NCI-H1048 (cell line): ENCODE measurements around the gene AMOT.
"Not testable (repeated sequence)": the region's sequence is repeated elsewhere in the genome, so short reads cannot be mapped to it uniquely, and the experiment has no call there.

Experiments used
- DNase-seq: peaks from one replicate; lab custom pipeline; 2025; lab: John Stamatoyannopoulos, UW

AMOT gene, protein sequence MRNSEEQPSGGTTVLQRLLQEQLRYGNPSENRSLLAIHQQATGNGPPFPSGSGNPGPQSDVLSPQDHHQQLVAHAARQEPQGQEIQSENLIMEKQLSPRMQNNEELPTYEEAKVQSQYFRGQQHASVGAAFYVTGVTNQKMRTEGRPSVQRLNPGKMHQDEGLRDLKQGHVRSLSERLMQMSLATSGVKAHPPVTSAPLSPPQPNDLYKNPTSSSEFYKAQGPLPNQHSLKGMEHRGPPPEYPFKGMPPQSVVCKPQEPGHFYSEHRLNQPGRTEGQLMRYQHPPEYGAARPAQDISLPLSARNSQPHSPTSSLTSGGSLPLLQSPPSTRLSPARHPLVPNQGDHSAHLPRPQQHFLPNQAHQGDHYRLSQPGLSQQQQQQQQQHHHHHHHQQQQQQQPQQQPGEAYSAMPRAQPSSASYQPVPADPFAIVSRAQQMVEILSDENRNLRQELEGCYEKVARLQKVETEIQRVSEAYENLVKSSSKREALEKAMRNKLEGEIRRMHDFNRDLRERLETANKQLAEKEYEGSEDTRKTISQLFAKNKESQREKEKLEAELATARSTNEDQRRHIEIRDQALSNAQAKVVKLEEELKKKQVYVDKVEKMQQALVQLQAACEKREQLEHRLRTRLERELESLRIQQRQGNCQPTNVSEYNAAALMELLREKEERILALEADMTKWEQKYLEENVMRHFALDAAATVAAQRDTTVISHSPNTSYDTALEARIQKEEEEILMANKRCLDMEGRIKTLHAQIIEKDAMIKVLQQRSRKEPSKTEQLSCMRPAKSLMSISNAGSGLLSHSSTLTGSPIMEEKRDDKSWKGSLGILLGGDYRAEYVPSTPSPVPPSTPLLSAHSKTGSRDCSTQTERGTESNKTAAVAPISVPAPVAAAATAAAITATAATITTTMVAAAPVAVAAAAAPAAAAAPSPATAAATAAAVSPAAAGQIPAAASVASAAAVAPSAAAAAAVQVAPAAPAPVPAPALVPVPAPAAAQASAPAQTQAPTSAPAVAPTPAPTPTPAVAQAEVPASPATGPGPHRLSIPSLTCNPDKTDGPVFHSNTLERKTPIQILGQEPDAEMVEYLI

DNA sequence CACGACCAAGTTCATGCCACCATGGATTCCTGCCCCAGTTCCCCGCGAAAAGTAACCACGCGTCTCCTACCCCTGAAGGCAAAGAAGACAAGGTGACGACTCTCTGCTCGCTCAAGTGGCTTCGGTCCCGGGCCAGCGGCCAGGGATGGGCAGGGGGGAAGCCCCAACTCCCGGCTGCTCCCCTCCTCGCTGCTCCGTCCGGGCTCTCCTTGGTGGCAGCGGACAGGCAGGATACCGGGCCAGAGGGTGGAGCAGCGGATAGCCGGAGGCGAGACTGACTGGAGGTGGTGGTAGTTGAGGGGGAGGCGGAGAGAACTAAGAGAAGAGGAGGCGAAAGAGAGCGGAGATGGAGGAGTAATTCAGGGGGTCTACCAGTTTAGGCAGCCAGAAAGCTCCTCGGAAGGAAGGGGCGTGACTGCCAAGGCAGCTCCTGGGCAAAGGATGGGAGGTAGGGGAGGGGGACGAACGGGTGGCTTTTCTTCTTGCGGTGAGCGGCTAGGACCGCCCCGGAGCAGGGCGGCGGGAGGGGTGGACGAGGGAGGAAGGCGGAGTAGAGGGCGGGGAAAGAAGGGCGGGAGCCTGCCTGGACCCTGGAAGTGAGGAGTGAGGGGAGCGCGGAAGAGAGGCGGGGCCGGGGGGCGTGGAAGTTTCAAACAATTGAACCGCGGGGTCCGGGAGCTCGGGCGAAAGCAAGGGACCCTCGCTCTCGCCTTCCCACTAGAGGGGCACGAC is at the start of gene AMOT:
Gene AMOT (minus strand): TSS at position 450 of the 732 bp plus-strand sequence. CDS start 17,705 bp downstream, outside the sequence.
- DNase-seq, result peak; percentile 6

DNA sequence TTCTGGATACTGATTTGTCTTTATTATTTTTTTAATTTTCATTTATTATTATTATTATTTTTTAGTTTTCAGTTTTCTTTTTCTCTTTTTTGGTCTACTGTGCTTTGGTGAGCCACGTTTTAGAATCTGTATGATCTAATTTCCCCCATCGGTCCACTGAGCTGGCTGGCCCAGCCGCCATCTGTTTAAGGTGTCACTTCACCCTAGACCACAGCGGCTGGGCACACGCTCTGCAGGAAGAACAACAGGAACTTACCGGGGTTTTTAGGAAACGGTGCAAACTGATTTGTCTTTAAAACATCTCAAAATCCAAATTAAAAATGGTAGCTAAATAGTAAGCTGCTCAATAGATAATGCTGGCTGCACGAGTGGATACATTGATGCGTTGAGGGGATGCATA is 48.8 kb upstream of the AMOT start:
- DNase-seq, result no peak

DNA sequence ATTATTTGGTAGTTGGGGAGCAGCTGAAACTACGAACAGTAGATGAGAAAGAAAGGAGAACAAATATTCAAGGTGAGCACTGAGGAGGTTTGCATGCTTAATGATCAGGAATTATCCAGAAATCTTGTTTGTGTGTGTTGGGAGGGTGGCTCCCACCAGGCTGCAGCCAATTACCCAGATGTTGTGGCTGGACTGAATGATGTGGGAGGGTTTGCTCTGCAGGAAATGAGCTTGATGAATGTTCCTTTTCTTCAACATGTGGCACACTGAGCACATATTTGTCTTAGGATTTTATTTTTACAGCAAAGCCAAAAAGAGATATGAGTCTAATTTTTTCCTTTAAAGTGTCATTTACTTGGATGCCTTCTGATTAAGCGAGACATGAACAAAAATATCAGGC is 48.3 kb upstream of the AMOT start:
- no peak for DNase-seq

DNA sequence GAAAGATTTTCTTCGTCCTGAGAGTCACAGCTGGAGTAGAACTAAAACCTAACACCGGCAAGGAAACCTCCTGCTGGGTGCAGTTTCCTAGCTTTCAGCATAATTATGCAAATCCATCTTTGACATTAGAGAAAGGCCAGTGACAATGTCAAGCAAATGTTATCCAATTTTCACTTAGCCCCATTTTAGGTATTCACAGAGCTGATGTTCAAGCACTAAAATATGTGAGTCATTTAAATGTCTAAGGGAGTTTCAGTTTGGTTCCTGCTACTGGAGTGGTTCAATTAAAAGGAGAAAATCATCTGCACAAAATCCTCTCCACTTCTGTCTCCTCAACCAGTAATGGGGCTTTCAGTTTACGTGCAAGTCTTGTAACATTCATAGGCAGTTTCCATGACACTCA is 37.1 kb upstream of the AMOT start:
- no peak for DNase-seq

DNA sequence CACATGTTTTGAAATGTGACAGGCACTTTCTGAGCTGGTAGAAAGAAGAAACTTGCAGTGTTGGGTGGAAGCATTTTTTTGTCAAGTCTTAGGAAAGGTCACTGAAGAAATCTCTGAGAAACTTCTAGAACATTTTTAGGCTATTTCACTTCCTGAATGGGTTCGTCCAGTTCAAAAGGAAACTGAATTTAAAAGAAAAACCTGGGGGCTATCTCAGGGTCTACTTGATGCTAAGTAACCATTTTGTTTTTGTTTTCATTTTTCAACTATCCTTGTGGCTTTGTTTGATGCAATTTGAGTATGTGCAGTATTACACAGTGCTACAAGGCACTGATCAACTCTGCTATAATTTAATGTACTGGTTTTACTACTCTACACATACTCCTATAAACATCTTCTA is 34.0 kb upstream of the AMOT start:
- no peak for DNase-seq

DNA sequence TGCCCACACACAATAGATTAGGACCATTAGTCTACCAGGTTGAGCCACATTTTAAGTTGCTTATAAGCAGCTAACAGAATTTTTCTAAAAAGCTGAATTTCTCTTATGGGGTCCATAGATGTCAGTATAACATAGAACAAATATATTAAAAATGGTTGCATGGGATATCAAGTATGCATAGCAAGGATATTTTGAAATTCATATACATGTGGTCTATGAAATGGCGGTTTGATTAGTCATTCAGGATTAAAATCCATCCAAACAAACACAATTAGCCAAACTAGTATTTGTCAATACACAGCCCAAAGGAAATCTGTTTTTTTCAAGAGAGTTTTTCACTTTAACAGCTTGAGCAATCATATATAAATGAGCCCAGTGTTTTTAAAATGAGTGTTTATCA is 33.5 kb upstream of the AMOT start:
- no peak for DNase-seq

DNA sequence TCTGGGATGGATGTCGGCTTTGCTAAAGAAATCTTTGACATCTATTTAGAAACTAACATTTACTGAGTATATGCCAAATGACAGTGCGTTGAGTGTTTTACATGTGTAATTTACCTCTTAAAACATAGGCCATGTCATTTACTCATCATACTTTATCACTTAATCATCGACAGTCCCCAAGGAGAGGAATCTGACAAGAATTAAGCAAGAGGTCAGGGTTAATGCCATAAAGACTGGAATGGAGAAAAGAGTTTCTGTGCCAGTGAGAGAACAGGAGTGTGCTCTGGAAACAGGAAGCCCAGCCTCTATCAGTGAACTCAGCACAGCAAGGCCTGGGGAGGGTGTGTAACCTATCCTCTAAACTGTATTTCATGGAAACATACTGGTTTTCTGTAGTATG is 28.0 kb upstream of the AMOT start:
- no peak for DNase-seq

DNA sequence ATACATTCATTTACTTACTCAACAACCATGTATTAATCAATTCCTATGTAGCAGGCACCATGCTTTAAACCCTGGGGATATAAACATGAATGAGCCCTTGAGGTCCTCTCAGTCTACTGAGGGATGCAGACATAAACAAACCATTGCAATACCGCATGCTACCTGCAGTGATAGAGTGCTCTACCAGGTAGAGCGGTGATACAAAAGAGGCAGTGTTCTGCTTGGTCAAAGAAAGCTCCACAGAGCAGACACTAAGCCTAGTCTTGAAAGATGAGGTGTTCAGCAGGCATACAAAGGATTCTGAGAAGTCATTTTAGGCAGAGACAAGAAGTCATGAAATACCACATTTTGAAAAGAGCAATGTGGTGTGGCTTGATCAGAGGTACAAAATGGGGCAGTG is 26.9 kb upstream of the AMOT start:
- no peak for DNase-seq

DNA sequence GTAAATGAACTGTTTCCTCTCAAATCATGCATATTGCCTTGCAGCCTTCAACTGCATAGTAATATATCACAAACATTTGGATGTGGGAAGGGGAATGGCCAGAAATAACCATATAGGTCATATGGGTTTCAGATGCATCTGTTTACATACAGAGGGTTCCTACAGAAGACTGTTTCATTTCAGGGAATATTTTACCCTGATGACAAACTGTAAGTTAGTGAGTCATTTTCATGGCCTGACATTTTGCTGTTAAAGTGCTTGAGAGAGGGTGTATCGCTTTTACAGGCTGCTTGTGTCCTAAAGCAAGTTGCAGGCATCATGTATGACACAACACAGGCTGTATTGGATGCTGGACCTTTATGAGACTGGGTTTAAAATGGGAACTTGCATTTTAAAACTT is 25.5 kb upstream of the AMOT start:
- DNase-seq, result no peak

DNA sequence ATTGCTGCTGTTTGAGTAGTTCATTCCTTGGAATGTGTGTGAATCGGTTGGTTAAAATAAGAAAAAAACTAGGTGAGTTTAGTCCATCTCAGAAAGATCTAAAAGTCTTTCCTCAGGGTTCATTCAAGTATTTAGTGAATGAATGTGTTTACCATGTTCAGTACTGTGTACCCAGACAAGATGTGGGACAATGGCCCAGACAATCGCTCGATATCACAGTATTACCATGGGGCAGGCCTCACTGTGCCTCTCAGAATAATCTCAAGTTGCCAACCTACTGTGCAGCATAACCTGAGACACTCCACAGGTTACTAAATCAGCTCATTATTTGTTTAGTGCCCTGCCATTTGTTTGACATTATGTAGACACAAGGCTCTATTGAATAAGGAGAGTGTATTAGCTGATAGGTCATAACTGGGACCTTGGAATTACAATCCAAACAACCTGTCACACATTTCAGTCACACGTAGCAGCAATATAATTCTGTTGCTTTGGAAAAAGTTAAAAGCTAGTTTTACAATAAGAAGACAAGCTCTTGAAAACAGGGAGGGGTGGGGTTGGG is 24.9 kb upstream of the AMOT start:
- no peak for DNase-seq

DNA sequence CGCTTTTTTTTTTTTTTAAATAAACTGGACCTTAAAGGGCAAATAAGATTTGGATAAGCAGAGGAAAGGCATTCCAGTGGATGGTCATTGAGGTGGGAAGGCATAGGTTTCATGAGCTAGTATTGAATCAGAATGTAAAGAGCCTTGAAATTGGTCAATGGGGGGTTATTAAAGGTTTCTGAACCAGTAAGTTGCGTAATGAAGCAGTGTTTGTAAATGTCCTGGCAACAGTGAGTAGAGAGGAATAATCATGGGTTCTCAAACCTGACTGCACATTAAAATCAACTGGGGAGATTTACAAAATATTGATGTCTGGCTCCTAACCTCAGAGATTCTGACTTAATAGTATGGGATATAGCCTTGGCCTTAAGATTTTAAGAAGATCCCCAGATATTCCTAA is 23.2 kb upstream of the AMOT start:
- no peak for DNase-seq

DNA sequence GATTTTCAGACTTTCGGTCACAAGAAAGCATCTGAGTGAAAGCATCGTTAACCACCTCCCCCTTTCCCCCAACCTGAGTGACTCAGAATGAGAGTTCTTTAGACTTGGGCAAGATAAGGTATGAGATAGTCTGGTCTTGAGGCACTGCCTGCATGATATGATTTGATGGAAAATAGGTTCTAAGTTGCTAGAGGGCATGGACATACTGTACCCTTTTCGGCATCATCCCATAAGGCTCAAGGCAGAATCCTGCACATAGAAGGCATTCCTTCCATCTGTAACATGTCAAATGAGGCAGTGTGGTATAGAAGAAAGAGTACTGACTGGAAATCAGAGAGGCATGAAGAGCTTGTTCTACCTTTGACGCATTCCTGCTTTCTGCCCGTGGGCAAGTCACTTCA is 16.8 kb upstream of the AMOT start:
- DNase-seq, result no peak

DNA sequence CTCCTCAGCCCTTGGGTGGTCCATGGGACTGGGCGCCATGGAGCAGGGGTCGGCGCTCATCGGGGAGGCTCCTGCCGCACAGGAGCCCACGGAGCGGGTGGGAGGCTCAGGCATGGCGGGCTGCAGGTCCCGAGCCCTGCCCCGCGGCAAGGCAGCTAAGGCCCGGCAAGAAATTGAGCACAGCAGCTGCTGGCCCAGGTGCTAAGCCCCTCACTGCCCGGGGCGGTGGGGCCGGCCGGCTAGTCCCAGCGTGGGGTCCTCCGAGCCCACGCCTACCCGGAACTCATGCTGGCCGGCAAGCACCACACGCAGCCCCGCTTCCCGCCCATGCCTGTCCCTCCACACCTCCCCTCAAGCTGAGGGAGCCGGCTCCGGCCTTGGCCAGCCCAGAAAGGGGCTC is 14.3 kb upstream of the AMOT start:
- DNase-seq, result not testable (repeated sequence)

DNA sequence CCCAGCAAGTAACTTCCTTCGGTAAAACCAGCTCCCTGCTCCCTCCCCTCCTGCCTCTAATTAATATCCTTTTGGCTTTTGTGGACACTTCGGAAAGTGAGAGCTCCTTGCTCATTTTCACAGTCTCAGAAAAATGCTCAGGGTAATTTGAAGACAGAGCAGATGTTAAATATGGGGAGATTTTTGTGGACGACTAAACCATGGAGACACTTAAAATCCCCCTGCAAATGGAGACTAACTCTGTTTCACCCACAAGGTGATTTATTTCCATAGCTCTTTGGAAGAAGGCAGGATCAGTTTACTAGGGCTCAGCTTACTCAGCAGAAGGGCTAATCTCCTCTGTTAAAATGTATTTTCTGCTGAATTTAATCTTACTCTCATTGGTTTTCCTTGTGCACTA is 12.2 kb upstream of the AMOT start:
- no peak for DNase-seq

DNA sequence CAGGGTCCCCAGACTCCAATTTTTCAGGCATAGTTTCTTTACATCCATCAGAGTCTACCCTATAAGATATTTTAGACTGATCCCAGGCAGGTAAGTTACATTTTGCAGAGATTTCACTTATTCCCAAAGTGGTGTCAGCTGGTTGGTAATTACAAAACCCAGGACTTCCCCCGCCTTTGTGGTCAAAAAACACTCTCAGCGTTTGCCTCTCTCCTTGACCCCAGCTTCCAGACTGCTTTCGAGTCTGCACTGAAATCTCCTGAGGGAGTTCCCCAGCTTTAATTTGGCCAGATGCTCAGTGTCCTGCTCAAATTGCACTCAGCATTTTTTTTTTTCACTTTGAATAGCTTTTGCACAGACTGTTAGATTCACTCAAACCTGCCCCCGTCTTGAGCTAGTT is 11.2 kb upstream of the AMOT start:
- DNase-seq, result no peak

DNA sequence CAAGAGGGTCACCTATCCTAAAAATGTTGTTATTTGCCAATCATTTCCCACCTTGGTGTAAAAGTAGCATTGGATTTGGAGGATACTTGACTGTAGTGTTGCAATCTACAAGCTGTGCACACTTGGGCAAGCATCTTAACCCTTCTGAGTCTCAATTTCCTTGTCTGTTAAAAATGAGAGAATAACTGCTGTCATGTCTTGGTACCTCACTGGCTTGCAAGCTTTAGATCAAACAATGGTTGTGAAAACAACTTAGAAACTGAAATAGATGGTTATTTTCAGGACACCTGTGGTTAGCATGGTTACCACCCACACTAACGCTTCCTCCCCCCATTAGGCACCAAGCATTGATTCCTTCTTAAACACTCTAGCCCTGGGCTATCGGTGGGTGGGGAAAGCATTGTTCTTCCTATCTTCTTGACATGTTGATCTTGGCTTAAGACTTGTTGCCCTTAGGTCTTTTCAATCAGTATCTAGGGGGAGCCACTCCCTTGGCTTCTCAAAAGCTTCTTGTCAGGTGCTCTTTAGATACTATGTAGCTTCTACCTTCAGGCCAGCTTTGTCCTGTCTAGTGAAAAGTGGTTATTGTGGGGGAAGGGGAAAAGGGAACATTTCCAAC is 10.6 kb upstream of the AMOT start:
- DNase-seq, result no peak

DNA sequence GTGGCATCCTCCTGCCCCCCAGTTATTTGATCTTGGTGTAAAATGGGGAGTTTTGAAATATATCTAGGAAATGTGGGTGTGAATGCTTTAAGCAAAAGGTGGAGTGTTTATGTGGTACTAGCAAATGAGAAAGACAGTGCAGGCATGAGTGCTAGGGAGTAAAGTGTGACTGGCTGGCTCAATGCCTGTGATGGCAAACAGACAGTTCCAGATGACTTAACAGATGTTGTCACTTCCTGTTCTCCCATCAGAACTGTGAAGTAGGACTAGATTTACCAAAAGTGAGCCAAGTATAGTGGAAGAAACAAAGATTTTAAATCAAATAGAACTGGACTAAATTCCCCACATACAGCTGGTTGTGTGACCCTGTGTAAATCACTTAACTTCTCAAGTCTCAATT is 8.4 kb upstream of the AMOT start:
- DNase-seq, result no peak

DNA sequence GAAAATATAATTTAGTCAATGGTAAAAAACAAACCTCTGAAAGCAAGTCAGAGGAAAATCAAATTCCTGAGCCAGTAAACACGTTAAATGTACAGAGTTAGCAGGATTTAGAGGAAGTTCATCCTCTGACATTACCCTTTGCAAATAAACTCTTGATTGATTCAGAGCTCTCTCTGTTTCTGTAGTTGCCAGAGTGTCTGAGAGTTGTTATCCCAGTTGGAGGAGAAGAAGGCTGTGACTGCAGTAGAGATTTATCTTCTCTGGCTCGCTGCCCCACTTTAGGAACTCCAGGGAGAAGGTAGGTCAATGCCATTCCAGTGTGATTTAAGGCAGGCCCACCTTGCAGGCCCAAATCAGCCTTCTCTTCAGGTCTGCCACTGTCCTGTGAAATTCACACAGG is 6.2 kb upstream of the AMOT start:
- DNase-seq, result no peak

DNA sequence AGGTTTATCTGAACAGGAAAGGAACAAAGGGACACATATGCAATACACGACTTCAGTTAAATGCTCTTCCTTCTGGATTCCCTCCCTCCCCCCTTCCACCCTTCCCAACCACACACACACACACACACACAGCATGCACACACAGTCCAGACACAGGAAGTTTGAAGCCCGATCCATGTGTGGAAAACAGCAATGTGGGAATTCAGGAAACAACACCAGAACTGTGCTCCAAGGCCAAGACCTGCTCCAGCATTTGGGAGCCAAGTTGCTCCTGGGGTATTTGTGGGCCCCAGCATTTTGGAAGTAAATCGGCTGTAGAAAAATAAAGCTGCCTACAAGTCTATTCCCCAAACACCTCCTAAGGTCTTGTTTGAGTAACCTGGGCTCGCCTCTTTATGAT is 5.6 kb upstream of the AMOT start:
- DNase-seq, result no peak

DNA sequence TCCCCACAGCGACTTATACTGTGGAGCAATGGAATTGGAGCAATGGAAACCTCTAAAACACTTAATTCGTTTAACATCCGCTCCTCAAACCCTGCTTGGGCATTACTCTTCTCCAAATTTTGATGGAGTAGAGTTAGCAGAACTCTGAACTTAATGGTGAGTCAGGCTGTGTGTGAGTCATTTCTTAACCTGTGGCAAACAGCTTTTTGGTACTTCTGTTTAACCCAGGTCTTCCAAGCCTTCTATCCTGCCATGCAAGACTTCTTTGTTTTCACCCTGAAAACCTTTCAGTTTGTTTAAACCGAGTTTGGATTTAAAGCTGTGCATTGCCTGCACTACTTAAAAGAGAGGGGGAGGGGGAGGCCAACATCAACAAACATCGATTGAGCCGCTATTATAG is 3.6 kb upstream of the AMOT start:
- no peak for DNase-seq

DNA sequence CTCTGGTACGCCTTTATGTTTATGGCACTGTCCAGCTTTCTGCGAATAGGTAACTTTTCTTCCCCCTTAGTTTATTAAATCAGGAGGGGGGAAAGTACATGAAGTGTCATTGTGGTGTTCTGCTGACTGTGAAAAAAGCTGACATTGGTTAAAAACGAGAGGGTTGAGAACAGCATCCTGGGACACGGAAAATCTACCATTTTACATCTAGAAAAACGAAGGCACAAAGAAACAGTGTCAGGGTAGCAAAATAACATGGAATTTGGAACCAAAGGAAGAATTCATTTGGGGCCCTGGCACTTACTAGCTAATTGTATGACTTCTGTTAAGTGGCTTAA is 1.2 kb upstream of the AMOT start:
- DNase-seq, result no peak
